Endodermal cell (in vitro differentiated cells): Measurements from ENCODE around the gene MYO7B. TPM values are rescaled to one million over a fixed set of nuclear protein-coding genes. Genes with fewer than 3 reads are reported as not detected.

Experiments
- DNase-seq: peaks from one replicate; pipeline ENCODE4 v3.0.0-alpha.2; 2017
- H3K27ac ChIP-seq: 2 replicates; pipeline ENCODE4 v1.5.1; 2013; ENCODE audit warnings: mild to moderate bottlenecking, low read depth, low read length, moderate library complexity
- H3K27me3 ChIP-seq: 2 replicates; pipeline ENCODE4 v1.6.1; 2013; ENCODE audit warnings: mild to moderate bottlenecking, low read length, moderate library complexity; ENCODE audit not compliant: insufficient read depth, control insufficient read depth, poor library complexity, severe bottlenecking
- H3K36me3 ChIP-seq: 2 replicates; pipeline ENCODE4 v1.7.0; 2013; ENCODE audit warnings: mild to moderate bottlenecking, low read length, moderate library complexity; ENCODE audit not compliant: control insufficient read depth, insufficient read depth
- H3K4me1 ChIP-seq: one replicate; pipeline ENCODE4 v1.7.0; 2013; ENCODE audit warnings: low read length; ENCODE audit not compliant: control insufficient read depth, insufficient read depth
- H3K4me3 ChIP-seq: 2 replicates; pipeline ENCODE4 v1.5.1; 2013; ENCODE audit warnings: mild to moderate bottlenecking, low read length, moderate library complexity
- H3K9ac ChIP-seq: 2 replicates; pipeline ENCODE4 v1.6.1; 2013; ENCODE audit warnings: mild to moderate bottlenecking, low read length, moderate library complexity; ENCODE audit not compliant: poor library complexity, severe bottlenecking; ENCODE audit errors: extremely low read depth
- H3K9me3 ChIP-seq: 2 replicates; pipeline ENCODE4 v1.6.1; 2013; ENCODE audit warnings: mild to moderate bottlenecking, low read length, moderate library complexity; ENCODE audit not compliant: control insufficient read depth
- H3K27ac Mint-ChIP-seq: 2 replicates; pipeline ENCODE4 v1.8.0; 2020; ENCODE audit warnings: mixed read lengths
- H3K27me3 Mint-ChIP-seq: 2 replicates; pipeline ENCODE4 v1.8.0; 2021; ENCODE audit warnings: mild to moderate bottlenecking, mixed read lengths; ENCODE audit not compliant: insufficient read depth
- H3K36me3 Mint-ChIP-seq: 2 replicates; pipeline ENCODE4 v1.8.0; 2020; ENCODE audit warnings: low read depth, mixed read lengths
- H3K4me1 Mint-ChIP-seq: 2 replicates; pipeline ENCODE4 v1.8.0; 2020; ENCODE audit warnings: mixed read lengths
- H3K4me3 Mint-ChIP-seq: 2 replicates; pipeline ENCODE4 v1.8.0; 2020; ENCODE audit warnings: mild to moderate bottlenecking, moderate library complexity, mixed read lengths
- H3K9me3 Mint-ChIP-seq: 2 replicates; pipeline ENCODE4 v1.8.0; 2020; ENCODE audit warnings: mild to moderate bottlenecking, mixed read lengths
- WGBS, 2 experiments: methylation state at CpG; one replicate each; pipeline versions ENCODE4 v1.1.5 to v1.1.7; 2013; ENCODE audit warnings: missing lambda C conversion rate in 2 of 2, mixed read lengths in 1 of 2; ENCODE audit not compliant: insufficient coverage in 1 of 2, insufficient read length in 1 of 2; 5-methylcytosine and 5-hydroxymethylcytosine counted together
- total RNA-seq, 2 donors: library from RNA; stranded (reverse); fragmentation: NEBNext Ultra II Directional in 1 of 2; extraction: Animal tissue kit (Norgen Biotek cat#: 25700) in 1 of 2; gene quantifications; 2 replicates in 1 of 2; 3 replicates in 1 of 2; pipeline ENCODE4 v1.2.1, GENCODE V29; 2021
- TF ChIP-seq, protein P1 (sequence below): fragments of 200-600 bp; sonication (generic); conservative IDR thresholded peaks from 2 replicates; pipeline ENCODE4 v1.5.0; 2021; ENCODE audit warnings: antibody characterized with exemption, mild to moderate bottlenecking

The MYO7B gene
- total RNA-seq, 2 donors from 2014 or later: 0.11 TPM; not detected in 1

DNA sequence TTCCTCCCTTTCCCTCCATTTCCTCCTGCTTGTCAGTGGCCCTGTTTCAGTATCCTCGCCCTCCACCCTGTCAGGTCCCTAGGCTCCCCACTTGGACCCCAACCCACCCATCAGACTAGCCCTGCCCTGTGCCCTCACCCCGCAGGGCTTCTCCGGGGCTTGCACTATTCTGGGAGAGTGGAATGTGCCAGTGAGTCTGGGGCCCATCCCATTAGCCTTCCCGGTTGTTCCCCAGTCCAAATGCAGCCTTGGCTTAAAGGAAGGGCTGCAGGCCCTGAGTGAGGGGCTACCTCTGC lies 45.5 kb downstream of the MYO7B start:
- DNase-seq: peak; percentile 17
- Histone ChIP-seq H3K27ac (no peak overlapping the region), H3K27me3 (no peaks in the 10 kb centered on the region), H3K4me1 (no peaks in the 10 kb centered on the region), H3K9me3 (no peaks in the 10 kb centered on the region), H3K36me3 (no peaks in the 10 kb centered on the region), H3K9ac (no peak overlapping the region), H3K4me3 (no peak overlapping the region)
- H3K4me3 Mint-ChIP-seq: no peak overlapping the region
- H3K4me1 Mint-ChIP-seq: peaks cover 17% of the 10 kb centered on the region
- H3K27ac Mint-ChIP-seq: no peak overlapping the region
- peaks cover 2% of the 10 kb centered on the region for H3K27me3 Mint-ChIP-seq
- H3K36me3 Mint-ChIP-seq: no peaks in the 10 kb centered on the region
- H3K9me3 Mint-ChIP-seq: no peaks in the 10 kb centered on the region
- TF ChIP-seq, protein P1, sequence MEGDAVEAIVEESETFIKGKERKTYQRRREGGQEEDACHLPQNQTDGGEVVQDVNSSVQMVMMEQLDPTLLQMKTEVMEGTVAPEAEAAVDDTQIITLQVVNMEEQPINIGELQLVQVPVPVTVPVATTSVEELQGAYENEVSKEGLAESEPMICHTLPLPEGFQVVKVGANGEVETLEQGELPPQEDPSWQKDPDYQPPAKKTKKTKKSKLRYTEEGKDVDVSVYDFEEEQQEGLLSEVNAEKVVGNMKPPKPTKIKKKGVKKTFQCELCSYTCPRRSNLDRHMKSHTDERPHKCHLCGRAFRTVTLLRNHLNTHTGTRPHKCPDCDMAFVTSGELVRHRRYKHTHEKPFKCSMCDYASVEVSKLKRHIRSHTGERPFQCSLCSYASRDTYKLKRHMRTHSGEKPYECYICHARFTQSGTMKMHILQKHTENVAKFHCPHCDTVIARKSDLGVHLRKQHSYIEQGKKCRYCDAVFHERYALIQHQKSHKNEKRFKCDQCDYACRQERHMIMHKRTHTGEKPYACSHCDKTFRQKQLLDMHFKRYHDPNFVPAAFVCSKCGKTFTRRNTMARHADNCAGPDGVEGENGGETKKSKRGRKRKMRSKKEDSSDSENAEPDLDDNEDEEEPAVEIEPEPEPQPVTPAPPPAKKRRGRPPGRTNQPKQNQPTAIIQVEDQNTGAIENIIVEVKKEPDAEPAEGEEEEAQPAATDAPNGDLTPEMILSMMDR: no peak
- 76 to 97% methylated on average over 2 to 4 of the region's 4 CpGs for WGBS, 2 experiments

DNA sequence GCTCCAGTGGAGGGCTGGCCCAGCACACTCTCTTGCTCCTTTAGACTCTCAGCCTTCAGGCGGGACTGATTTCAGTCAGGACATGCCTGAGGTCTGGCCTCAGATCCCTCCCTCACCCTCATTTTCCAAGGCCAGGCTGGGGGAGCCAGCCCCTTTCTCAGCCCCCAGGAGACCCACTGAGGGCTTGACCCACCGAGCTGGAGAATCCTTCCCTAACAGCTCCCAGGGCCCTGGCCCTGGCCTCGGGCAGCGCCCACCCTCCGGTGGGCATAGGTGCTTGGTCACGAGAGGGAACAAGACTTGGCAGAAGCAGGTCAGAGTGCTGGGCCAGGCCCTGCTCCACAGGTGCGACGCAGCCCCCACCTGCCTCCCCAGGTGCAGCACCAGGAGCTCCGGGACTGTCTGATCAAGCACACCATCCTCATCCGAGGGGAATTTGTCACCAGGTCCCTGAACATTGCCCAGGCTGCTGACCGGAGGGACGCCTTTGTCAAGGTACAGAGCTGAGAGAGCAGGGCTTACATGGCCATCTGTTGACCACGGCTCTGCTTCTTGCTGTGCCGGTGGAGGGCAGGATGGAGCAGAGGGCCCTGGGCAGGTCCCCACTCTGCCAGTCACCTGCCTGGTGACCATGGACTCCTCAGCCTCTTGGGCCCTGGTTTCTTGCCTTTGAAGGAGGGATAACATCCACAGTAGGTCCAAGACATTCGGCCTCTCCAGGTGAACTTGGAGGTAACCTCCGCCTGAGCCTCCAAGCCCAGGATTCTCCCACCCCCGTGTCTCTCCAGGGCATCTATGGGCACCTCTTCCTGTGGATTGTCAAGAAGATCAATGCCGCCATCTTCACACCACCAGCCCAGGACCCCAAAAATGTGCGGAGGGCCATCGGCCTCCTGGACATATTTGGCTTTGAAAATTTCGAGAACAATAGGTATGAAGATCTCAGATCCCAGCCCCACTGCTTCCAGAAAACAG lies 46.3 kb downstream of the MYO7B start:
- Histone ChIP-seq H3K27ac (no peak overlapping the region), H3K4me1 (no peaks in the 10 kb centered on the region), H3K4me3 (no peak overlapping the region), H3K9ac (no peak overlapping the region), H3K27me3 (no peaks in the 10 kb centered on the region), H3K36me3 (no peaks in the 10 kb centered on the region), H3K9me3 (no peaks in the 10 kb centered on the region)
- H3K4me1 Mint-ChIP-seq: peaks cover 17% of the 10 kb centered on the region
- TF ChIP-seq, protein P1: no peak
- H3K36me3 Mint-ChIP-seq: no peaks in the 10 kb centered on the region
- H3K4me3 Mint-ChIP-seq: no peak overlapping the region
- no peaks in the 10 kb centered on the region for H3K9me3 Mint-ChIP-seq
- H3K27ac Mint-ChIP-seq: no peak overlapping the region
- peaks cover 2% of the 10 kb centered on the region for H3K27me3 Mint-ChIP-seq
- 92 to 93% methylated on average over 15 to 21 of the region's 21 CpGs for WGBS, 2 experiments
- peak; percentile 27 for DNase-seq

DNA sequence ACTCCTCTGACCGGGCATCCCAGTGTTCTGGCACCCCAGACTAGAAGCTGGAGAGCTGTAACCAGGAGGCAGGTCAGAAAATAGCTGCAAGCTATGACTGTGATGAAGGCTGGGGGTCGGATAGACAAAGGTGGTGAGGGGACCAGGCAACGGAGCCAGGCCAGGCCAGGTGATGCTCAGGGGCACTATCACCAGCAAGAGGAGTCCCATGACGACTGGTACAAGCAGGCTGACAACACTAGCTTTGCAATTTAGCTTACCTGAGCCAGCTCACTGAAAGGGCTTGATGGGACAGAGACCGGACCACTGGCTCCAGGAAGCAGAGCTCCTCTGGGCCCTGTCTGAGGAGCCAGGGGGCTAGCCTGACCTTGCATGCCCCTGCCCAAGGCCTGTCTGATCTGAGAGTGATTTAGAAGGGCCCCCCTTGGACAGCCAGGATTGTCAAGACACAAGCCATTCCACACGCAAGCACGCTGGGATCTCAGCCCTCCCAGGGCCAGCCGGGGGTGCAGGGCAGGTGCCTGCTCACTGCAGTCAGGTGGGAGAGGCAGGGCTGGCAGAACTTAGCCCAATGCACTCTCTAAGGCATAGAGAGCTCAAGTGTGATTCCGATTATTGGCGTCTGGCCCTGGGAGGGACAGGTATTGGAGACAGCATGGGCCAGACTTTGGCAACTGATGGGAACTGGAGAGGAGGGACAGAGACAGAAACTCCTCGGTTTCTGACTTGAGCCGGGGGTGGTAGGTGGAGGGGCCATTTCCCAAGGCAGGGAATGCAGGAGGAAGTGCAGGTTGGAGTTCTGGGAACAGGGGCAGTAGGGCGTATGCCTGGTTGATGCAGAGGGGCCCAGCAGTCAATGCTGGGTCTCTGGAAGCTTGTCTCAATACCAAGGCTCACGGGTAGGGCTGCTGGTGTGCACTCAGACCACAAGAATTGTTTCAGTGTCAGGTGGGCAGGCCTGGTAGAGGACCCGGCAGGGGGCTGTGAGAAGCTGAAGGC lies 47.7 kb downstream of the MYO7B start:
- Histone ChIP-seq H3K4me3 (no peak overlapping the region), H3K27me3 (no peaks in the 10 kb centered on the region), H3K27ac (no peak overlapping the region), H3K9ac (no peak overlapping the region), H3K4me1 (no peaks in the 10 kb centered on the region), H3K36me3 (no peaks in the 10 kb centered on the region), H3K9me3 (no peaks in the 10 kb centered on the region)
- no peak overlapping the region for H3K27ac Mint-ChIP-seq
- H3K9me3 Mint-ChIP-seq: no peaks in the 10 kb centered on the region
- peak; percentile 47 for DNase-seq
- H3K36me3 Mint-ChIP-seq: no peaks in the 10 kb centered on the region
- WGBS, 2 experiments: 90 to 100% methylated on average over 9 to 15 of the region's 15 CpGs
- peaks cover 14% of the 10 kb centered on the region for H3K4me1 Mint-ChIP-seq
- TF ChIP-seq, protein P1: no peak
- no peak overlapping the region for H3K4me3 Mint-ChIP-seq
- peaks cover 2% of the 10 kb centered on the region for H3K27me3 Mint-ChIP-seq
